Measurements from ENCODE around the gene TULP1.

GRCh38 chr6:35557239-35557638, 44.5 kb upstream of the TULP1 start:
- TF ChIP-seq CTCF (conservative IDR thresholded peaks at IDR 0.05; ENCODE audit: low read depth, low read length) (no peak), CEBPB (IDR thresholded peaks at IDR 0.05; ENCODE audit: low read depth, low read length) (no peak), POLR2A (IDR thresholded peaks at IDR 0.05; ENCODE audit: low read depth, low read length) (no peak), CHD1 (IDR thresholded peaks at IDR 0.05; ENCODE audit: low read depth, low read length) (no peak), USF2 (IDR thresholded peaks at IDR 0.05; ENCODE audit: low read depth, low read length) (no peak)

Measured in IMR-90 (cell line).